Effector memory CD8-positive, alpha-beta T cell (primary cell): ENCODE results near the gene MLLT10.
"Not testable (repeated sequence)": the region's sequence is repeated elsewhere in the genome, so short reads cannot be mapped to it uniquely, and the experiment has no call there.

Experiments used
- ATAC-seq: fragments of 150-1000 bp; cut with Tn5 transposase; replicated peaks from 2 replicates; pipeline ENCODE4 v1.10.0; 2021; ENCODE audit warnings: mild to moderate bottlenecking, moderate library complexity
- DNase-seq, 3 experiments: peaks; one replicate each; pipeline ENCODE4 v3.0.0; 2021
- H3K27ac Mint-ChIP-seq, 2 donors: one replicate each; pipeline ENCODE4 v1.8.0; 2022; ENCODE audit warnings: mild to moderate bottlenecking in 2 of 2, mixed read lengths in 2 of 2, moderate library complexity in 2 of 2
- H3K27me3 Mint-ChIP-seq, 2 donors: one replicate each; pipeline ENCODE4 v1.8.0; 2022; ENCODE audit warnings: mixed read lengths in 2 of 2
- H3K36me3 Mint-ChIP-seq: one replicate; pipeline ENCODE4 v1.8.0; 2022; ENCODE audit warnings: mild to moderate bottlenecking, moderate library complexity, mixed read lengths; ENCODE audit not compliant: insufficient read depth
- H3K4me1 Mint-ChIP-seq, 2 donors: one replicate each; pipeline ENCODE4 v1.8.0; 2022; ENCODE audit warnings: low read depth in 2 of 2, mixed read lengths in 2 of 2
- H3K4me3 Mint-ChIP-seq, 2 donors: one replicate each; pipeline ENCODE4 v1.8.0; 2022; ENCODE audit warnings: mild to moderate bottlenecking in 2 of 2, mixed read lengths in 2 of 2, moderate library complexity in 2 of 2
- H3K9me3 Mint-ChIP-seq, 2 donors: one replicate each; pipeline ENCODE4 v1.8.0; 2022; ENCODE audit warnings: mixed read lengths in 2 of 2

The MLLT10 gene

DNA sequence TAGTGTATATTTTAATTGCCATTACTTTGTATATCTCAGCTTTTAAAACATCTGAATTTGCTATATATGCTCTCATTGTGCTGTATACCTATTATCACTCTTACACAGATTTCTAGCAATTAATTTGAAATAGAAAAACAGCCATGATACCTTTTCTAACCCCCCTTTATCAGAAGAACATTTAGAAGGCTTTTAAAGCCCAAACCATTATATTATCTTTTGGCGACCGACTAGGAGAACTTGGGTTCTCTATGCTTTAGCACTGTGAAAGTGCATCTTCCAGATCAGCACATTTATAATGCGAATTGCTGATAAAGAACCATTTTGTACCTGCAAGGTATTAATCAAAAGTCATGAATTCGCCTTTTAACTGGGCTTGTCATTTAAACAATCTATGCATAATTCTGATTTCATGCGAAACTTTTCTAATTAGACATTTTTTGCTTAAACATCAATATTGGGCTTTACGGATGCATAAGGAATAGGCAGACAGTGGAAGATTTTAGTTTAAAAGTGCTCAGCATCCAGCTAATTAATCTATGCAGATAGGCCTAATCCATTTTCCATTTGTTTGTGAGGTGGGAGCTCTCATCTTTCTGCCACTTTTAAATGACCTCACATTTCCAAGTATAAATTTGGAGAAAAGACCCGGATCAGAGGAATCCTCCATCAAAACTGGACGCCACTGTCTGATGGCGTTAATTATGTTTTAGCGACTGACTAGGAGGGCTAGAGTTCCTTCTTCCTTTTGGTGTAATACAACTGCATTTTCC is 1.2 kb upstream of the MLLT10 start:
- no peak for ATAC-seq
- DNase-seq, result no peak
- H3K4me3 Mint-ChIP-seq, result peak overlapping the region; percentile 86 to 87
- peaks cover 19 to 23% of the 10 kb centered on the region in 2 donors for H3K4me1 Mint-ChIP-seq
- H3K9me3 Mint-ChIP-seq, result no peaks in the 10 kb centered on the region
- peaks cover 24% of the 10 kb centered on the region for H3K36me3 Mint-ChIP-seq
- H3K27ac Mint-ChIP-seq, result peak overlapping the region; percentile 78 to 82
- H3K27me3 Mint-ChIP-seq, result no peaks in the 10 kb centered on the region

DNA sequence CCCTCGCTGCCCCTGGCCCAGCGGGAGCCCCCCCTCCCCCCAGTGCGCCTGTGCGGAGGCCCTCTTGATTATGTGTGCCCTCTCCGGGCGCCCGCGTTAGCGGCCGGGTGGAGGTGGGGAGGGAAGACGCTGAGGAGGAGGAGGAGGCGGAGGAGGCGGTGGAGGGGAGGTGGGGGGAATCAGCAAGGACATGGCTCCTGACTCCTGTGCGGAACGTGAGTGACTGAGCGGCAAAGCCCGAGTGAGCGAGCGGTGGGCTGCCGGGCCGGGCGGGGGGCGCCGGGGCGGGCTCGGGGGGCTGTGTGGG is 201 bp downstream of the MLLT10 start:
- Mint-ChIP-seq H3K4me3 (peak overlapping the region; percentile 86 to 87), H3K27ac (peak overlapping the region; percentile 78 to 82), H3K27me3 (no peaks in the 10 kb centered on the region), H3K36me3 (peaks cover 34% of the 10 kb centered on the region), H3K4me1 (peaks cover 20 to 21% of the 10 kb centered on the region in 2 donors), H3K9me3 (no peaks in the 10 kb centered on the region)
- no peak for DNase-seq
- ATAC-seq, result no peak

DNA sequence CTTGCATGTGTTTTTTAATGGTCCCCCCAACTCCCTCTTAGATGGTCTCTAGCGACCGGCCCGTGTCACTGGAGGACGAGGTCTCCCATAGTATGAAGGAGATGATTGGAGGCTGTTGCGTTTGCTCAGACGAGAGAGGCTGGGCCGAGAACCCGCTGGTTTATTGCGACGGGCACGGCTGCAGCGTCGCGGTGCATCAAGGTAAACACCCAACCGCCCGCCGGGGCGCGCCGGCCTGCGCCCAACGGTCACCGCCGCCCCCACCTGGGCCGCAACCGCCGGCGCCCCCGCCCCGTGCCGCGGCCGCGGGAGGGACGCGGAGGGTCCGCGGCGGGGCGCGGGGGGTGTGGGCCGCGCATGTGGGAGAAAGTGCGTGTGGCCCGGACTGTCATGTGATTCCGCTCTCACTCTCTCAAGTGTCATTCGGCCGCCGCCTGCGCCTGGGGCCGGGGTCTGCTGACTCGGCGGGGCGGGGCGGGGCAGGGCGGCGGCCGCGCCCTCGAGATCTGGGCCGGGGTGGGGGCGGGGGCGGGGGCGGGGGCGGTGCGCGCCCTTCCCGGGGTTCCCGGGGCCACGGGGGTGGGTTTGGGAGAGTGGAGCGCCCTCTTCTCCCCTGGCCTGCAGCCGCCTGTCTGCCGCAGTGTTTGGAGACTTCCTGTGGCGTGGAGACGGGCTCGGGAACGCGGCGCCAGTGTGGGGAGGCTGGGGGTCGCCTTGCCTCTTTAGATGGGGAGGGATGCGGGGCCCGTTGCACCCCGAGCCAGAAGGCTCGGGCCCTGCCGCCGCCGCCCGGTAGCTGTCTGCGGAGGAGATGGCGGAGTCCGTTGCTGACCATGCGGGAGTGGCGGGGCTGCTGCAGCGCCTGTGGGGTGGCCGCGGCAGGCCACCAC is 817 bp downstream of the MLLT10 start:
- peak; percentile 45 to 49 (median 47) for DNase-seq
- peaks cover 40% of the 10 kb centered on the region for H3K36me3 Mint-ChIP-seq
- H3K9me3 Mint-ChIP-seq, result no peaks in the 10 kb centered on the region
- H3K27me3 Mint-ChIP-seq, result no peaks in the 10 kb centered on the region
- H3K27ac Mint-ChIP-seq, result peak overlapping the region; percentile 78 to 82
- peak; percentile 52 for ATAC-seq
- peak overlapping the region; percentile 86 to 87 for H3K4me3 Mint-ChIP-seq
- peaks cover 20 to 21% of the 10 kb centered on the region in 2 donors for H3K4me1 Mint-ChIP-seq

DNA sequence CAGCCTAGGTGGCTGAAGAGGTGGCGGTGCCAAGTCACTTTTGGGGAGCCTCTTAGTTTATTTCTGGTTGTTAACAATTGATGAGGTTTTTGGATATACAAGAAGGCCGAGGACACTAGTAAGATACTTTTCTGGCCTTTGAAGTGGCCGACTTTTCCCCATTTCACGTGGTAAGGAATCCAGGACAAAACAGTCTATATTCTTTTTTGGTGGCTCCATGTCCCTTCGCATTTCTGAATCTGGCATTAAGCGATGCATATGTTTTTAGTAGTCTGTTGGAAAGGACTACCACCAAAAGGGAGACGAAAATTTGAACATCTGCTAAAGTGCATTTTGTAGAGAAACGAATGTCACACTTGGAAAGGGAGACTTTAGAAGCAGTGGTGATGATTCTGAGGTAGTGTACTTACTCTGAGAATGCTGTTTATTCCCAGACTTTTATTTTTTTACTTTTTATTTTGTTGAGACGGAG is 1.5 kb downstream of the MLLT10 start:
- Mint-ChIP-seq H3K27ac (peak overlapping the region; percentile 46 to 78), H3K9me3 (no peaks in the 10 kb centered on the region), H3K27me3 (no peaks in the 10 kb centered on the region), H3K4me1 (peaks cover 20 to 21% of the 10 kb centered on the region in 2 donors), H3K36me3 (peaks cover 47% of the 10 kb centered on the region), H3K4me3 (peak overlapping the region; percentile 86 to 87)
- DNase-seq (no peak), ATAC-seq (no peak)

DNA sequence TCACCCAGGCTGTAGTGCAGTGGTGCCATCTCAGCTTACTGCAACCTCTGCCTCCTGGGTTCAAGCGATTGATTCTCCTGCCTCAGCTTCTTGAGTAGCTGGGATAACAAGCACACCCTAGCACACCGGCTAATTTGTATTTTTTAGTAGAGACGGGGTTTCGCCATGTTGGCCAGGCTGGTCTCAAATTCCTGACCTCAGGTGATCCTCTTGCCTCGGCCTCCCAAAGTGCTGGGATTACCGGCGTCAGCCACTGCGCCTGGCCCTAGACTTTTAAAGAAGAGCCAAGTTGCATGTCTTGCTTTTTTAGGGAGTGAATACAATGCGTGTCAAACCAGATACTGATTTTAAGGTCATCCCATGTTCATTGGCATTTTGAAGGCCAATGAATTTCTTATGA is 1.9 kb downstream of the MLLT10 start:
- H3K9me3 Mint-ChIP-seq, ATAC-seq, H3K27me3 Mint-ChIP-seq, DNase-seq: not testable (repeated sequence)
- Mint-ChIP-seq H3K4me1 (peaks cover 20 to 21% of the 10 kb centered on the region in 2 donors), H3K4me3 (peak overlapping the region; percentile 86 to 87), H3K36me3 (peaks cover 51% of the 10 kb centered on the region), H3K27ac (peak overlapping the region in 1 of 2 donors; percentile 46)

DNA sequence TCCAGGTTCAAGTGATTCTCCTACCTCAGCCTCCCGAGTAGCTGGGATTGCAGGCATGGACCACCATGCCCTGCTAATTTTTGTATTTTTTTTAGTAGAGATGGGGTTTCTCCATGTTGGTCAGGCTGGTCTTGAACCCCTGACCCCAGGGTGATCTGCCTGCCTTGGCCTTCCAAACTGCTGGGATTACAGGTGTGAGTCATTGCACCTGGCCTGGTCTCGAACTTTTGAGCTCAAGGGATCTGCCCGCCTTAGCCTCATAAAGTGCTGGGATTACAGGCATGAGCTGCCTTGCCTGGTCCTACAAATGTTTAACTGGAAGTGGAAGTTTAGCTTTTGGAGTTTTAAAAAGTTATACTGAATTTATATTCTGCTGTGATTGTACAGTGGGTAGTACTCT is 2.8 kb downstream of the MLLT10 start:
- H3K4me1 Mint-ChIP-seq, result peaks cover 20 to 24% of the 10 kb centered on the region in 2 donors
- H3K9me3 Mint-ChIP-seq, result no peaks in the 10 kb centered on the region
- no peaks in the 10 kb centered on the region for H3K27me3 Mint-ChIP-seq
- H3K36me3 Mint-ChIP-seq, result peaks cover 60% of the 10 kb centered on the region
- peak overlapping the region in 1 of 2 donors; percentile 37 for H3K4me3 Mint-ChIP-seq
- no peak overlapping the region for H3K27ac Mint-ChIP-seq
- no peak for ATAC-seq
- DNase-seq, result no peak

DNA sequence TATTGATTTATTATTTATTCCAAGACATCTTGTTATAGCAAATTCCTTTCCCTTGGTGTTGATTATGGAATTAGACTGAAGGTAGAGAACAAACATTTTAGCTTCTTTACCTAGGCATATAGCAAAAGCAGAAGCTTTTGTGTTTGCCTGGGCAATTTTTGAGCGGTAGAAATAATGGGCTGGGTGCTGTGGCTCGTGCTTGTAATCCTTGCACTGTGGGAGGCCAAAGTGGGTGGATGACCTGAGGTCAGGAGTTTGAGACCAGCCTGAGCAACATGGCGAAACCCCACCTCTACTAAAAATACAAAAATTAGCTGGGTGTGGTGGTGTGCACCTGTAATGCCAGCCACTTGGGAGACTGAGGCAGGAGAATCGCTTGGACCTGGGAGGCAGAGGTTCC is 6.7 kb downstream of the MLLT10 start:
- not testable (repeated sequence) for H3K4me3 Mint-ChIP-seq, DNase-seq, H3K9me3 Mint-ChIP-seq, ATAC-seq, H3K27me3 Mint-ChIP-seq
- H3K36me3 Mint-ChIP-seq, result peaks cover 85% of the 10 kb centered on the region
- H3K4me1 Mint-ChIP-seq, result peaks cover 11 to 12% of the 10 kb centered on the region in 2 donors
- H3K27ac Mint-ChIP-seq, result peak overlapping the region in 1 of 2 donors; percentile 15

DNA sequence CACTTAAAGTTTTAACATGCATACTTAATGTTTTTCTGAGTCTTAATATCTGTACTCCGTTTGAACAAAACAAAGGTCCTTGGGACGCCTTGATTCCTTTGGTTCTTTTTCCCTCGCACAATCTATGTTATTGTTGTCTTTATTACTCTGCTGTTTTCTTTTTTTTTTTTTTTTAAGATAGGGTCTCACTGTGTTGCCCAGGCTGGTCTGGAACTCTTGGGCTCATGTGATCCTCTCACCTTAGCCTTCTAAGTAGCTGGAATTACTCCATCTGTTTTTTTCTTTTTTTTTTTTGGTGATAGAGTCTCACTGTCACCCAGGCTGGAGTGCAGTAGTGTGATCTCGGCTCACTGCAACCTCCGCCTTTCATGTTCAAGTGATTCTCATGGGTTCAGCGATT is 13.2 kb downstream of the MLLT10 start:
- ATAC-seq, result no peak
- no peaks in the 10 kb centered on the region for H3K9me3 Mint-ChIP-seq
- H3K27ac Mint-ChIP-seq, result peak overlapping the region; percentile 12 to 19
- no peak for DNase-seq
- no peaks in the 10 kb centered on the region for H3K27me3 Mint-ChIP-seq
- H3K4me1 Mint-ChIP-seq, result peaks cover 0 to 36% of the 10 kb centered on the region in 2 donors
- H3K36me3 Mint-ChIP-seq, result peaks cover 92% of the 10 kb centered on the region
- H3K4me3 Mint-ChIP-seq, result no peak overlapping the region

DNA sequence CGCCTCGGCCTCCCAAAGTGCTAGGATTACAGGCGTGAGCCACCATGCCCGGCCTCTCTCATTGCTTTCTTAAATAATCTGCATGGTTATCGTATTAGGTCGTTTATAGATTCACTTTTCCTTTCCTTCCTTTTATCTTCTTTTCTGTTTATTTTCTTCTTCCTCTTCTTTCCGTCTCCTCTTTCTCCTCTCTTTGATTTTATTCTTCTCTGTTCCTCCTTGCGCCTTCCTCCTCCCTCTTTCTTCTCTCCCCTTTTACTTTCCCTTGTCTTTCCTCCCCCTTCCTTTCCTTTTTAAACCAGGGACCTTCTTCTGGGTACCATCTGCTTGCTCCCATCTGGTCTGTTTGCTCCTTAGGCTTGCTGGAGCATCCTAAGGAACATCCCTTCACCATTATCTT is 18.6 kb downstream of the MLLT10 start:
- Mint-ChIP-seq H3K4me1 (peaks cover 4 to 29% of the 10 kb centered on the region in 2 donors), H3K27me3 (no peaks in the 10 kb centered on the region), H3K4me3 (no peak overlapping the region), H3K27ac (peak overlapping the region in 1 of 2 donors; percentile 77), H3K9me3 (no peaks in the 10 kb centered on the region), H3K36me3 (peaks cover 88% of the 10 kb centered on the region)
- no peak for DNase-seq
- no peak for ATAC-seq

DNA sequence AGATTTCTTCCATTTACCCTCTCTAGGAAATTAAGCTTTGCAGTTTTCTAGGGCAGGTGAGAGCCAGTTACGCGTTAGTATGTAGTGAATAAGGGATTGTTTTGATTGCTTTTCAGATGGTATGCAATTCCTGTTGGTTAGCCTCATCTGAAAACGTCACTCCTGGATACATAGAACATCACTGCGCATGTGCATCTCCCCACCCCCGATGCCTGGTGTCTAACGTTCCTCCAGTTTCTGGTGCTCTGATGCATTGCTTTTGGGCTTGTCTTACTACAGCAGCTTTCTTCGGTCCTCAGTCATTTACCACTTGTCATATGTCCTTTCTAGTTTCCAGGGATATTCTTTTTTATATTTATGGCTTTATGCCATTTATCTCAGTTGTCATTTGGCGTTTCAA is 22.5 kb downstream of the MLLT10 start:
- Mint-ChIP-seq H3K4me1 (peaks cover 7 to 32% of the 10 kb centered on the region in 2 donors), H3K27ac (no peak overlapping the region), H3K36me3 (peaks cover 89% of the 10 kb centered on the region), H3K27me3 (no peaks in the 10 kb centered on the region), H3K9me3 (no peaks in the 10 kb centered on the region), H3K4me3 (no peak overlapping the region)
- ATAC-seq (no peak), DNase-seq (no peak)

DNA sequence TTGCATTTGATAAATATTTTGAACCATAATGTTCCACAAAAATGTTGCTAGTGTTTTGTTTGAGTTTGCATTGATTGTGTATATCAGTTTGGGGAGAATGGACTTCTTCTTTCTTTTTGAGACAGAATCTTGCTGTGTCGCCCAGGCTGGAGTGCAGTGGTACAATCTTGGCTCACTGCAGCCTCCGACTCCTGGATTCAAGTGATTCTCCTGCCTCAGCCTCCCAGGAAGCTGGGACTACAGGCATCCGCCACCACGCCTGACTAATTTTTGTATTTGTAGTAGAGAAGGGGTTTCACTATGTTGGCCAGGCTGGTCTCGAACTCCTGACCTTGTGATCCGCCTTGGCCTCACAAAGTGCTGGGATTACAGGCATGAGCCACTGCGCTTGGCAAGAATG is 25.0 kb downstream of the MLLT10 start:
- not testable (repeated sequence) for H3K4me3 Mint-ChIP-seq, ATAC-seq, H3K27me3 Mint-ChIP-seq, DNase-seq, H3K9me3 Mint-ChIP-seq, H3K27ac Mint-ChIP-seq
- Mint-ChIP-seq H3K4me1 (peaks cover 6 to 25% of the 10 kb centered on the region in 2 donors), H3K36me3 (peaks cover 70% of the 10 kb centered on the region)

DNA sequence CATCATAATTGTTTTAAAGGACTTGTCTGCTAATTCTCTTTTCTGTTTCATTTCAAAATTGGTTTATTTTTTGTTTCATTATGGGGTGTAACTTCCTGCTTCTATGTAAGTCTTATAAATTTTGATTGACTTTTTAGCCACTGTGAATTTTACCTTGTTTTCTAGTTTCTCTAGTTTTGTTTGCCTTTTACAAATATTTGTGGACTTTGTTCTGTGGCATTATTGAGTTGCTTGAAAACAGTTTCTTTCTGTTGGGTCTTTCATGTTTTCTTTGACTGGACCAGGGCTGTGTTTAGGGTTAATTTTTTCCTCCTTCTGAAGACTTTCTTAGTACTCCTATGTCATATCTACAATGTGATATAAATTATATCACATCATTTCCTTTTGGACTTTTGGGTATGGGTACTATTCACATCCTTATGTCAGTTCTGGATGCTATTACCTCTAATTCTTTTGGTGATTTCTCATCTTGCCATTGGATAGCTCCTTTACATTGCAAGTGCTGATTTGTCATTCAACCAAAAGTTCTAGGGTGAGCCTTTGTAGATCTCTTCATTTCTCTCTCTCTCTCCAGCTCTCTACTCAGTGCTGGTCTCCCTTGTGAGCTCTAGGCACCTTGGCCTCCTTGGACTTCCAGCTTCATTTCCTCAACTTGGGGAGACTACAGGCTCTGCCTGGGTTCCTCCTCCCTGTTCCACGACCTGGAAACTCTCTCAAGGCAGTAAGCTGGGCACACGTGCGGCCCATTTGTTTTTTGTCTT is 36.9 kb downstream of the MLLT10 start:
- peaks cover 38% of the 10 kb centered on the region for H3K36me3 Mint-ChIP-seq
- peaks cover 31 to 83% of the 10 kb centered on the region in 2 donors for H3K4me1 Mint-ChIP-seq
- H3K4me3 Mint-ChIP-seq, result peak overlapping the region; percentile 5 to 6
- H3K27me3 Mint-ChIP-seq, result no peaks in the 10 kb centered on the region
- H3K9me3 Mint-ChIP-seq, result no peaks in the 10 kb centered on the region
- ATAC-seq, result no peak
- no peak for DNase-seq
- peak overlapping the region; percentile 53 to 65 for H3K27ac Mint-ChIP-seq

DNA sequence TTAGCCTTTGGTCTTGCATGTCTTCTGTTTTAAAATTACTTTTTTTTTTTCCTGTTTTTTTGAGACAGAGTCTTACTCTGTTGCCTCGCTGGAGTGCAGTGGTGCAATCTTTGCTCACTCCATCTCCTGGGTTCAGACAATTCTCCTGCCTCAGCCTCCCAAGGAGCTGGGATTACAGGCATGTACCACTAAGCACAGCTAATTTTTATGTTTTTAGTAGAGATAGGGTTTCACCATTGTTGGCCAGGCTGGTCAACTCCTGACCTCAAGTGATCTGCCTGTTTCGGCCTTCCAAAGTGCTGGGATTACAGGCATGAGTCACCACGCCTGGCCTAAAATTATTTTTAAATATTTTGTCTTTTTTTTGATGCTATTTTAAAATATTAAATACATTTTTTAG is 38.5 kb downstream of the MLLT10 start:
- Mint-ChIP-seq H3K4me3 (no peak overlapping the region), H3K9me3 (no peaks in the 10 kb centered on the region), H3K36me3 (peaks cover 36% of the 10 kb centered on the region), H3K4me1 (peaks cover 30 to 73% of the 10 kb centered on the region in 2 donors), H3K27ac (peak overlapping the region; percentile 24 to 65), H3K27me3 (no peaks in the 10 kb centered on the region)
- no peak for ATAC-seq
- no peak for DNase-seq
